ENCODE measurements around the gene ACKR4.
"Not testable (repeated sequence)": the region's sequence is repeated elsewhere in the genome, so short reads cannot be mapped to it uniquely, and the experiment has no call there.

ACKR4 gene

DNA sequence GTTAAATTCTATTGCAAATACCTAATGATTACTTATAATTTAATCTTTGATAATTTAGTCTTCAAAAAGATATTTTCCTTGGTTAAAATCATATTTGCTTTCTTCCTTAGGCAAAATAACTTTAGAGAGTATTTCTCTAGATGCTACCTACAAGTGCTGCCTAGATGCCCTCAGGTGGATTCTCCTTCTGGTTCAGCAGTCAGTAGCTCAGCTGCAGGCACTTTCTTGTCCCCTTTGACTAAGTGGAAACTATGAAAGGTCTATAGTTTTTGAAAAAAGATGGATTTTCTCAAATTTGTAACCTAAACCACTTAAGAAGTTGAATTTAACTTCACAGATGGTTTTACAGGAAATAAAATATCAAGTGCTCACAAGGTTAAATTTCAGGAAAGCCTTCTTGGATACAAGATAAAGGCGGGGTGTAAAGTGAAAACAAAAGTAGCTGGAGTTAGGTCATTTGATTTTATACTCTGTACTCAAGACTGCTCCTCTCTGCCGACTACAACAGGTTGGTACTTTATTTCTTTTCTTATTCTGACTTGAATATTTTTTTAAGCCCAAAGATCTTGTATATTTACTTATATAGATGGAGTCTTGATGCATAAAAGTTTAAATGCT, at the start of gene ACKR4:
ACKR4 (plus strand) TSS at position 455 of the 618 bp plus-strand sequence. CDS start 3,128 bp downstream, outside the sequence.
- no peak for DNase-seq (ENCODE audit: low read depth)

DNA sequence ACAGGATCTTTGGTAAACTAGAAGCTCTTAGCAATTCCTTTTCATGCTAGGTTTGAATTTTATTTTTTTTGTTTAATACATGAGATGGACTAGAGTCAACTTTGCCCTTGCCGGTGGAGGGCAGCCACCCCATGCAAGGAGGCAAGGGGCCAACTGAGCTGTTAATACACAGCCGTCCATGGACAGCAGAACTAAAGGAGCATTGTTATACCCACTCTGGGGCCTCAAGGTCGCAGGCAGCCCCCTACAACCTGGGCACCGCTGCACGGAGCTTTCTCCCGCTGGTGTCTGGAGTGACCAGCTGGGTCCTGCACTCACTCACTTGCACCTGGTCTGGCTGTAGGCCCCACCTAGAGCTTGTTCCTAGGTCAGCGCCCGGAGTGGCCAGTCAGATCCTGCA, 47.9 kb upstream of the ACKR4 start:
- no peak for DNase-seq (ENCODE audit: low read depth)

DNA sequence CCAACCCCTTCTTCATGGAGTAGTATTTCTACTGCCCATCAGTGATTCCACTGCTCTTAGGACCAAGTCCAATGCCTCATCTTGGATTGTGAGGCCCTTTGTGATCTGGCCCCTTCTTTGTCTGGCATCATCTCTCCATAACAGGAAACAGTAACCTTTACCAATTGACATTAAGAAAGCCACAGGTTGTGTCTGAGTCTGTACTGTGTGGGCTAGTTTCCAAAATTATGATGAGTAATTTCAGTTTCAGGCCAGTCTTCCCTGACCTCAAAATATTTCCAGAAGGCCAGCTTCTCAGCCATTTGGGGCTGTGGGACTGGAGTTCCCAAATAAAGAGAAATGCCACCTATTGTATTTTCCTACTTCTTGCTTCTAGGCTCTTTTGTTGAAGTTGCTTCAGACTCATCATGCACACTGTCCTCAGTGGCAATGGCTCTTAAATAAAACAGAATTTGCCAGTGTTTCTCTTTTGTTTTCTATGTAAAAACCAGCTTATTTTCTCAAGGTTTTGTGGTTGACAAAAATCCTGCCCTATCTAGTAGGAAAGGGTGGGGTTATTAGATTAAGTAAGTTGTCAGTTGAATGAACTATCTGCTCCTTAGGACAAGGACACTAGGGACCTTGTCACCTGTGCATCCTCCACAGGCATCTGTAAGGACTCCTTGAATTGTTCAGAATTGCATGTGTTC, 47.0 kb upstream of the ACKR4 start:
- no peak for DNase-seq (ENCODE audit: low read depth)

DNA sequence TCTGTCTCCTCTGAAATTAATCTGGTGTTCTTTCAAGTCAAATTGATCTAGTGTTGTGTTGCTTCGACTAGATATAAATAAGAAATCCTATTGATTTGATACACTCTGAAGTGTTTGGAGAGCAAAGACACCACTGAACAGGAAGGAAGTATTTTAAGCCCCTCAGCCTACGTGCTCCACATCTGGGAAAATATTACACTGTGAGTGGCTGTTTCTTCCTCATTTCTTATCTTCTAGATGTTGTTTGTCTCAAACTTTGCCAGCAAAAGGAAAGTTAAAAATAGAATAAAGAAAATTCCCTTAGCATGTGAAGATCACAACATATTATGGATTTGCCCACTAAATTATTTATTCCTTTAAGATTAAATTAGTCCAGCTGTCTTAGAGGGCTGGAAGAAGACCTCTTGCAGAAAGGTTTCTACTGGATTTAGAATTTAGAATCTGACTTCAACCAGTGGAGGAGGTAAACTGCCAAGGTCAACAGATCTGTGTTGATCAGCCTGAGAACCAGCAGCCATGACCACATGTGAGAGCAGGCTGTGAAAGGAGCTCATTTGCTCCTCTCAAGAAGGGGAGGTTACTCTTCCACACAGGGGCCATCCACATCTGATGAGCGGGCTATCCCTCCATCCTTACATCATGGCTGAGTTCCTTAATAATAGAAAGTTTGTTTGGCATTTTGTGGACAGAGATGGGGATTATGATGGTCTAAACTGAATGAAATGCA, 46.3 kb upstream of the ACKR4 start:
- DNase-seq (ENCODE audit: low read depth): no peak

DNA sequence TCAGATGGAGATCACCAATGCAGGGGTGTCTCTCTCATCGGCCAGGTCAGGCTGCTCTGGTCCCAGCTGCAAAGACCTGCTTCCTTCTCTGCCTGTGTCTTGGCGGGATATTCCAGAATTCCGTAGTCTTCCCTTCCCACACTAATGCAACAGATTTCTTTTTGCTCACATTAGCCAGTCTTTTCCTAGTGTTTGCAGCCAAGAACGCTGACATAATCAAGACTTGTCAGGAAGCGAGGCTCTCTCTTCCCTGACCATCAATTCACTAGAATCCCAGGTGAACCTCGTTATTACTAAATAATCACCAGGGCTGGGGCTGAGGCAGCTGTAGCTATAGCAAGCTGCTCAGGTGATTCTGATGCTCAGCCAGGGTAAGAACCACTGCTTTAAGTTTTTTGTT, 43.2 kb upstream of the ACKR4 start:
- no peak for DNase-seq (ENCODE audit: low read depth)

DNA sequence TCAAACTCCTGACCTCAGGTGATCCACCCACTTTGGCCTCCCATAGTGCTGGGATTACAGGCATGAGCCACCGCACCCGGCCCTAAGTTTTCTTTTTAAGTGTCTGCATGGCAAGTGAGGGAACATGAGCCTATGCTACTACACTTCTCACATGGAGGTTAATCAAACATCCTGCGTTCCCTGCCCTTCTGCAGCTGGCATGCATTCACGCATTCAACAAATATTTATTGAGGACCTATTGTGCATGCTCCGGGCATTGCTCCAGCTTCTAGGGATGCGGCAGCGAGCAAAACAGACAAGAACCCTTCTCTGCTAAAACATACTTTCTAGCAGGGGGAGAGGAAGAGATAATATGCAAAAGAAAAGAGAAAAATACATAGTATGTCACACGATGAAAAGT, 42.6 kb upstream of the ACKR4 start:
- no peak for DNase-seq (ENCODE audit: low read depth)

DNA sequence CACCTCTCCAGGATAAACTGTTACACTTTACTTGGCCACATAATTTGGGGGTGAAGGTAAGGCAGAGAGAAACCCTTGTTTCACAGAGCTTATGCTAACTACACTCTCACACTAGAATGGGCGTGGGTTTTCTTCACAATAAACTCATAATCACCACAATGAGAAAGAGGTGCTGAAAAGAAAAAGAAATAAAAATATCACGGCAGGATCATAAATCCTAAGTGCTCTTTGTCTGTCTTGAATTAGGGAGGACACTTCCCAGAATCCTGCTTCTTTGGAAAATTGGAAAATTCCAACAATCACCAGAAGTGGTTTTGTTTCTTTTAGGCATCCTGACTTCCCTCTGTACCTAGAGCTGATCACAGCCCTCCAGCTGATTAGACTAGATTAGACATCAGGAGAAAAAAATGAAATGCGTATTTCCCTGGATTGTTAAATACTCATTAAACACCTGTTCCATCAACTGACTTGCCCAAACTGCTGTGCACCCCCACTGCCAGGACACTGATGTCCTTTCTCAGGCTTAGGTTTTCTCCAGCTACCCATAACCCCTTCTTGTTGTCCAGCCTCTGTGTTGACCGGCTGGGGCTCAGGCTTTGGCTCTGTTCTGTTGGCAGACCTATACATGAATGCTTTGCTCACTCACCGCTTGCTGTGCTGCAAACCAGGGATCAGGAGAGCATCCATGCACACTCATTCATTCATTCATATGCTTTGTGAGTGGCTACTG, 41.6 kb upstream of the ACKR4 start:
- DNase-seq (ENCODE audit: low read depth): no peak

DNA sequence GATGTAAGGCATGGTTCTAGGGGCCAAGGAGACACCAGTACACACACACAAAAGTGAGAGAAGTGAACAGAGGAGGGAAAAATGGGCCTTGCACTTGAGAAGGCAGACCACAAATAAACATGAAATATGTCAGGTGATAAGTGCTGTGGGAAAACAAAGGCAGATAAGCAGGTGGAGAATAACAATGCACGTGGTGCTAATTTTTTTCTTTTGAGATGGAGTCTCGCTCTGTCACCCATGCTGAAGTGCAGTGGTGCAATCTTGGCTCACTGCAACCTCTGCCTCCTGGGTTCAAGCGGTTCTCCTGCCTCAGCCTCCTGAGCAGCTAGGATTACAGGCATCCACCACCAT, 41.1 kb upstream of the ACKR4 start:
- DNase-seq (ENCODE audit: low read depth): not testable (repeated sequence)

DNA sequence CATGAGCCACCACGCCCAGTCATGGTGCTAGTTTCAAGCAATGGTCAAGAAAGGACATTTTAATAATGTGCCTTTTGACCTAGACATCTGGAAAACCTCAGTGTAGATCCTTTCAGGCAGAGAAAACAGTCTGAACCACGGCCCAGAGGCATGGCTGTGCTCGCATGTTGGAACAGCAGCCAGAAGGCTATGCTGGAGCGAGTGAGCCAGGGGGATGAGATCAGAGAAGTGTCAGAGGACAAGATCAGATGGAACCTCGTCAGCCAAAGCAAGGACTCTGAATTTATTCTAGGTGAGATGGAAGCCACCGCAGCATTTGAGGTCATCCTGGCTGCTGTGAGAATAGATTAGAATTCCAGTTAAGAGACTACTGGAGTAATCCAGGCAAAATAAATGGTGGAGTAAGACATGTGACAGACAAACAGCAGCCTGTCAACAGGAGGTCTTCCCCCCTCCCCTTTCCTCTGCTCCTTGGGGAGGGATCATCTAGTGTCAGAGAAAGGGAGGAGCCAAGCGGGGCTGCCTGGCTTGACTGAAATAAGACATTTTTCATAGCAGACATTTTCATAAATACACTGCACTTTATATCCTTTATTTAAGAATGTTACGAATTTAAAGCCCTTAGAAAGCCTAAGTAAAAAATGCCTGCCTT, 40.4 kb upstream of the ACKR4 start:
- DNase-seq (ENCODE audit: low read depth): no peak

DNA sequence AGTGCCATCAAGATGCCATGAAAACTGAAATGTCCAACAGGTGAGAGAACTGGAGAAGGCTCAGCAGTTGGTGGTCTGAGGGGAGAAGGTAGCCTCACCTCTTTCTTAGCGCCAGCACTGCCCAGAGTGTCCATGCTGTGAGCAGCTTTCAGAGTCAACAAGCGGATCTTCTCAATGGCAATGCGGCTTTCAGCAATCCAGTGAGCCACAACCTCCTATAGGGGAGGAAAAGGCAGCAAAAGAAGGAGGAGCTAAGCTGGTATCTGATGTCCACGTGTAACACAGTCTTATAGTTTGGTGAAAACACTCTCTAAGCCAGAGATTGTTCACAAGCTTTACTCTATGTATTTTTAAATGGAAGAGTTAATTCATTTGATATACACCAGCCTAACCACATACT, 36.1 kb upstream of the ACKR4 start:
- no peak for DNase-seq (ENCODE audit: low read depth)

DNA sequence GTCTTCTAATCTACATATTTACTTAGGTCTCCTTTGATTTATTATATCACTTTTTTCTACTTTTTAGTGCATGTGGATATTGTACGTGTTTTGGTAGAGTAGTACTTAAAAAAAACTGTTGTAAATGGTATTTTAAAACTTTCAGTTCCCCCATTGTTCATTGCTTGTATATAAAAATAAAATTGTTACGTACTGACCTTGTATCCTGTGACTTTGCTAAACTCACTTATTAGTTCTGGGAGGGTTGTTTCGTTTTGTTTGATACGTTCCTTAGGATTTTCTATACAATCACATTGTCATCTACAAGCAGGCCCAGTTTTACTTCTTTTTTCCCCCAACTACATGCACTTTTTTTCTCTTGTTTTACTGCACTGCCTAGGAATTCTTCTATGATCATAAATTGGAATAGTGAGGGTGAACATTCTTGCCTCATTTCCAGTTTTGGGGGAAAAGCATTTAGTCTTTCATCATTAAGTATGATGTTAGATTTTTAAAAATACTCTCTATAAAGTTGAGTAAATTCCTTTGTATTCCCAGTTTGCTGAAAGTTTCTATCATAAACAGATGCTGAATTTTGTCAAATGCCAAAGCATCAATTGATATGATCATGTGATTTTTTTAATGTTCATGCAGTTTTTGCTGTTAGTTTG, 33.5 kb upstream of the ACKR4 start:
- no peak for DNase-seq (ENCODE audit: low read depth)

DNA sequence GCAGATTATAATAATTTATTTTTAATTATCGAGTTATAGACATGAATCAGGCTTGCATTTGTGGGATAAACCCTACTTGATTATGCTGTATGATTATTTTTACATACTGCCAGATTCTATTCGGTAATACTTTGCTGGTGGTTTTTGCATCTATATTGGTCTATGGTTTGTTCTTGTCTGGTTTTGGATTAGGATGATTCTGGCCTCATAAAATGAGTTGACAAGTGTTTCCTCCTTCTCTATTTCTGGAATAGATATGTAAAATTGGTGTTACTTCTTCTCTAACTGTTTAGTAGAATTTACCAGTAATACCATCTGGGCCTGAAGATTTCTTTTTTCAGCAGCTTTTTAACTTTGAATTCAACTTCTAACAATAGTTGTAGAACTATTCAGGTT, 33.0 kb upstream of the ACKR4 start:
- no peak for DNase-seq (ENCODE audit: low read depth)

DNA sequence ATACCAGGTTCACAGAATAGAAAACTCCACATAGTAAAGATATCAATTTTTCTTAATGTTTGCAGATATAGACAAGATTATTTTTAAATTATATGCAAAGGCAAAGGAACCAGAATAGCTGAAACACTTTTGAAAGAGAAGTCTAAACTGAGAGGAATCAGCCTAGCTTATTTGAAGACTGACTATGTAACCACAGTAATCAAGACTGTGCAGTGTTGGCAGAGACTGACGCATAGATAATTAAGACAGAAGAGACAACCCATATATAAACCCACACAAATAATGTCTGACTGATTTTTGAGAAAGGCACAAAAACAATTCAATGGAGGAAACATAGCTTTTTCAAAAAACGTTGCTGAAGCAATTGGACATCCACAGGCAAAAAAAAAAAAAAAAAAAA, 28.6 kb upstream of the ACKR4 start:
- DNase-seq (ENCODE audit: low read depth): no peak

DNA sequence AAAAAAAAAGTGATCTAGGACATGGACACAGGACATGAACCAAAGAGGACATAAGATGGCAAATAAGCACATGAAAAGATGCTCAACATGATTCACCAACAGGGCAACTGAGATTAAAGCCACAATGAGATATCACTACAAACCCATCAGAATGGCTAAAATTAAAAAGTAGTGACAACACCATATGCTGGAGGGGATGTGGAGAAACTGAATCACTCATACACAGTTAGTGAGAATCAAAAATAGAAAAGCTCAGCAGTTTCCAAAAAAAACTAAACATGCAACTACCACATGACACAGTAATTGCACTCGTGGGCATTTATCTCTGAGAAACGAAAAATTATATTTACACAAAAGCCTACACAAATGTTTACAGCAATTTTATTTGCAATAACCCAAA, 27.9 kb upstream of the ACKR4 start:
- DNase-seq (ENCODE audit: low read depth): no peak

DNA sequence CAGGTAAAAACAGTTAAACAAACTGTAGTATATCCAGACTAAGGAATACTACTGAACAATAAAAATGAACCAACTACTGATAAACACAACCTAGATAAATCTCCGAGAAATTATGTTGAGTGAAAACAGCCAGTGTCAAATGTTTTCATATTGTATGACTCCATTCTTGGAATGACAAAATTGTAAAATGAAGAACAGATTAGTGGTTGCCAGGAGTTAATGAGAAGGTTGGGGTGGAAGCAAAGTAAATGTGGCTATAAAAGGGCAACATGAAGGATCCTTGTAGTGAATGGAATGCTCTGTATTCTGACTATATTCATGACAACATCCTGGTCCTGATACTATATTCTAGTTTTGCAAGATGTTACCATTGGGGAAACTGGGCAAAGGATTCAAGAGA, 27.5 kb upstream of the ACKR4 start:
- no peak for DNase-seq (ENCODE audit: low read depth)

DNA sequence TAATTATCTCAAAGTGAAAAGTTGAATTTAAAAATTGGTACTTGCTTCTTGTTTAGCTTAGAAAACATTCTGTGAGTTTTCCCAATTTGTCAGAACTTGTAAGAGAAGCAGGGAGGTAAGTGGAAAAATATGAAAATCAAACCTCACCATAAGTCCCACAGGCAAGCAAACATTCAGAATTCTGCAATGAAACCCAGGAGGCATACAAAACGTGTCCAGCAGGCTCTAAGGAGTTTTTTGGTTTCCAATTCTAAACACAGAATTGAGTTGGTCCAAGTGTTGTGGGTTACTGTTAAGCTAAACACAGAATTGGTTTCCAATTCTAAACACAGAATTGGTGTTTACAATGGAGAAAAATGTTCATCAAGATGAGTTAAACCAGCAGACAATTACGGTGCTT, 27.1 kb upstream of the ACKR4 start:
- no peak for DNase-seq (ENCODE audit: low read depth)

DNA sequence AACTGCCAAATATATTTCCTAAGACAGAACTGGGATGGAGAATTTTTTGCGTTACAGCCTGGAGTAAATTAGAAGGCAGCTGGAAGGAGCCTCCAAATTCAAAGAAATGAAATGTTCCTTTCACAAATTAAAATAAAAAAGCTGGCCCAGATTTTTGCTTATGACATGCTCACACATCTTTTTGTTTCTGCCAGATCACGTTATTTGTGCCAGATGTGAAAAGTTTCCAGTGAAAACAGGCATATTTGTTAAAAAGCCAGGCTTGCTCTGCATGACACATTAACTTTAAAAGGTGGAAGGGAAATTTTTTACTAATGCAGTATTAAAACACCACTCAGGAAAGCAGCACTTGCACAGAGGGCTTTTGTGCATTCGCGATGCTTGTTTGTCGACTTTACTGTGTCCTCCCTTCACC, 23.3 kb upstream of the ACKR4 start:
- DNase-seq (ENCODE audit: low read depth): no peak

DNA sequence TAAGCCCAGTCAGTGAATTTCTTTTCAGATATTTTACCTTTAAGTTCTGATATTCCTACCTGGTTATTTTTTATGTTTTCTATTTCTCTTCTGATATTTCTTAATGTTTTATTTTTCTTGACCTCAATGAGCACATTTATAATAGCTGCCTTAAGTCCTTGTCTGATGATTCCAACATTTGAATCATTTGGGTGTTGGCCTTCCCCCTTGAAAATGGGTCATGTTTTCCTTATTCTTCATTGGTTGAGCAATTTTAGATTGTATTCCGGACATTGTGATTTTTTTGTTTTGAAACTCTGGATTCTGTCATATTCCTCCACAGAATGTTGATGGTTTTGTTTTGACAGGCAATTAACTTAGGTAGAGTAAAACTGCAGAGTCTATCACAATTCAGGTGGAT, 9.7 kb upstream of the ACKR4 start:
- DNase-seq (ENCODE audit: low read depth): no peak

DNA sequence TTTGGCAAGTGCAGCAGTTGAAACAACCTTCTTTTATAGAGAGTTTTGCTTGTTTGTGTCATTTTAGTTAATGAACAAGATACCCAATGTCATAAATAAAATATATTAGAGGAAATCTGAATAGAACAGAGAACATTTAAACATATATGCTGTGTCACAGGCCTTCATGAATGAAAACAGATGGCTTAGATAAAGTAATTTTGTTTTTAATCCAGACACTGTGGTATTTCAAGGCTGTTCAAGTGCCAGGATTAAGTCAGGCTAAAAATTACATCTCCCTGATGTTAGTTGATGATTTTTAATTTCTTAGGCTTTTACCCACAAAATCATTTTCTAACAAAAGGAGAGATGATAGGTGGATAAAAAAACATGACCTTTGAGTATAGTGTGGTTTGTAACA, 4.9 kb upstream of the ACKR4 start:
- no peak for DNase-seq (ENCODE audit: low read depth)

DNA sequence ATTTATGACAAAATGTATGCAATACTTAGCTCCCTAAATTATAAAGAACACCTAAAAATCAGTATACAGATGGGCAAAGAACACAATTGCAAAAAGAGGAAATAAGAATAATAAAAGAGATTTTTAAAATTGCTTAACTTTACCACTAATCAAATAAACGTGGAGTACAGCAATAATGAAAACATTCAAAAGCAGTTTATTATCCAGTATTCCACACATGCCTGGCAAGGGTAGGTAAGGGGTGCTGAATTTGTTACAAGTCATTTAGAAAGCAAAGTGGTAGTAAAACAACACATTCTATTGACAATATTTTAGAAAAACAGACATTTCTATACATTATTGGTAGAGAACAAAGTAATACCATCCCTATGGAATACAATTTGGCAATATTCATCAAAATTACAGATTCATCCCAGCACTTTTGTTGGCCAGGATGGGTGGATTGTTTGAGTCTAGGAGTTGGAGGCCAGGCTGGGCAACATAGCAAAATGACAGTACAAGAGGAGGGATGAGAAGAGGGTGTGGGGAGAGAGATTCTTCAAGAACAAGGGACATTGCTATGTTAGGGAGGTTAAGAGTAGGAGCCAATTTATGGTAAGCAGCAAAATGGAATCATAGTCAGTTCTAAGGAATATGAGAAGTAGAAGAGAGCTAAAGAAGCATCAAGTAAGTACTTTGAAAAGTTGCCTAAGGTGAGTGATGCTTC, 3.7 kb upstream of the ACKR4 start:
- no peak for DNase-seq (ENCODE audit: low read depth)

DNA sequence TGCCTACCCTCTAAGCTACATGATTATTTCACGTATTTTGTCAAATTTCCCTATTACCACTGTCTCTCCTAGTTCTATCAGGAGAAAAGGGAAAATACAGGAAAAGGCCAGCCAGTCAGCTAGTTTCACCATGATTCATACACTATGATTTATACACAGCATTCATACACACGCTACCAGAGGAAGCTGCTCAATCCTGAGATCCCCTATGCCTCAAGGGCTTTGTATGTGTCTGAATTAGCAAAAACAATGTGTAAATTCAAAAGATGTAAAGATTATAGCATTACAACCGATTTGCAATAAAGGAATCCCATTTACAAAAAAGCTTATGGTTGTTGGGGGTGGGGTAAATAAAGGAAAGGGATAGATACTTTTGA, 3.1 kb upstream of the ACKR4 start:
- no peak for DNase-seq (ENCODE audit: low read depth)
